Inflammatory macrophage treated with lipopolysaccharide for 1 hour (primary cell): ENCODE results near the gene ASXL1.

Source experiments
- DNase-seq, 2 donors: peaks; one replicate each; pipeline ENCODE4 v3.0.0-alpha.2; 2020 to 2022

The ASXL1 gene

GRCh38 chr20:32411955-32412706, 54.0 kb downstream of the ASXL1 start:
- DNase-seq = peak; percentile 27 to 50

- no peak for DNase-seq
Measured at GRCh38 chr20:32415494-32415893, 57.4 kb downstream of the ASXL1 start.

DNA sequence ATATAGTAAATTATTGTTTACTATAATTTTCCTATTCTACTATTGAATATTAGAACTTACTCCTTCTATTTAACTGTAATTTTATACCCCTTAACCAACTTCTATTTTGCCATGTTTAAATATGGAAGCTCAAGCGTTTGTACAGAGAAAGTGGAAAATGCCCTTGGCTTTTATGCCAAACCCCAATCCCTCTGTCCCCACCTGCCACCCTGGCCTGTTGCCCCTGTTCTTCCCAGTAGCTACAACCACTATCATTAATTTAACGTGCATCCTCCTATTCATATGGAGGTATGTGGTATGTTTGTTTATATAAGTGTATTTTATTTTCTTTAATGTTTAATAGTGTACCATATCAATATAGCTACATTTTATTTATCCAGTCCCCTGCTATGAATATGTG, 58.1 kb downstream of the ASXL1 start:
- no peak for DNase-seq

GRCh38 chr20:32418376-32418775, 60.2 kb downstream of the ASXL1 start:
- DNase-seq = peak; percentile 9 to 27

- DNase-seq = no peak
Measured at GRCh38 chr20:32421290-32421689, 63.2 kb downstream of the ASXL1 start.

- DNase-seq = no peak
Measured at GRCh38 chr20:32427996-32428395, 69.9 kb downstream of the ASXL1 start.

- no peak for DNase-seq
Measured at GRCh38 chr20:32429343-32429742, 71.2 kb downstream of the ASXL1 start.

DNA sequence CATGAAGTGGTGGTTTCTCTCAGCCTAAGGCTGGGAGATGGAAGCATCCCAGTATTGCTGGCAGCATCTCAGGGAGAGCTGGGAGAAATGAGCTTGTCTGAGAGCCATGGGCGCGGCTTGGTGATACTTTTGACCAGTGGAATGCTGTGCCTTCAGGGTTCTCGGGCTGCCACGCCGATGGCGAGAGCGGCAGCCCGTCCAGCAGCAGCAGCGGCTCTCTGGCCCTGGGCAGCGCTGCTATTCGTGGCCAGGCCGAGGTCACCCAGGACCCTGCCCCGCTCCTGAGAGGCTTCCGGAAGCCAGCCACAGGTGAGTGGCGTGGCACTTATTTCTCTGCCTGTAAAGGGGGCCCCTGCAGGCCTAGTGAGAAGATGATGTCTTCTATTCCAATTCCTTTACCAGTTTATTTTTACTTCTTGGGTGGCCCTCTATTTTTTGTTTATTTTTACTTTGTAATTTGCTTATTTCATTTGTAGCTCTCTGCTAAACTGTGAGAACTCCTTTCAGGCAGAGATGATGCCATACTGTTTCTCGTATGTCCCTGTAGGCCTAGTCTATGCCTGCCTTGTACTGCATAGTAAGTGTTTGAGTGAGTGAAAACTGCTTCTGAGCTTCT, 71.7 kb downstream of the ASXL1 start:
- DNase-seq = no peak

DNA sequence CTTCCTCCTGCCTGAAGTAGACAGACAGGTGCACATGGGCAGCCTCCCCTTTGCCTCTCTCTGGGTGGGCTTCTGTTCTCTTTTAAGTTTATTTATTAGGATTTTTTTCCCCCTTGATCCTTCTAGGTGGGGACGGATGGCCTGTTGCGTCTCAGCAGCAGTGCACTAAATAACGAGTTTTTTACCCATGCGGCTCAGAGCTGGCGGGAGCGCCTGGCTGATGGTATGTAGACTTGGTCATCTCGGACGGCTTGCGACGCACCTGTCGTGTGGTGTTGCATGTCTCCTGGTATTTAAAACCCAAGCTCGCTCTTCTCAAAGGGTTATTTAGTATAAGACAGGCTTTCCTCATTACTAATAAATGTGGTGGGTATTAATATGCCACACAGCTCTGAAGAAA, 73.3 kb downstream of the ASXL1 start:
- DNase-seq = no peak

- DNase-seq = no peak
Measured at GRCh38 chr20:32432277-32432676, 74.1 kb downstream of the ASXL1 start.

GRCh38 chr20:32433311-32434021, 75.3 kb downstream of the ASXL1 start:
- no peak for DNase-seq

DNA sequence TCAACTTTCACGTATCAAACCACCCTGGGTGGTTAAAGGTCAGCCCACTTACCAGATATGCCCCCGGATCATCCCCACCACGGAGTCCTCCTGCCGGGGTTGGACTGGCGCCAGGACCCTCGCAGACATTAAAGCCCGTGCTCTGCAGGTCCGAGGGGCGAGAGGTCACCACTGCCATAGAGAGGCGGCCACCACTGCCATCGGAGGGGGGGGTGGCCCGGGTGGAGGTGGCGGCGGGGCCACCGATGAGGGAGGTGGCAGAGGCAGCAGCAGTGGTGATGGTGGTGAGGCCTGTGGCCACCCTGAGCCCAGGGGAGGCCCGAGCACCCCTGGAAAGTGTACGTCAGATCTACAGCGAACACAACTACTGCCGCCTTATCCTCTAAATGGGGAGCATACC, 76.3 kb downstream of the ASXL1 start:
- no peak for DNase-seq

GRCh38 chr20:32435449-32436107, 77.4 kb downstream of the ASXL1 start:
- DNase-seq = no peak

GRCh38 chr20:32436142-32436861, 78.2 kb downstream of the ASXL1 start:
- no peak for DNase-seq

GRCh38 chr20:32436968-32437367, 78.8 kb downstream of the ASXL1 start:
- no peak for DNase-seq

DNA sequence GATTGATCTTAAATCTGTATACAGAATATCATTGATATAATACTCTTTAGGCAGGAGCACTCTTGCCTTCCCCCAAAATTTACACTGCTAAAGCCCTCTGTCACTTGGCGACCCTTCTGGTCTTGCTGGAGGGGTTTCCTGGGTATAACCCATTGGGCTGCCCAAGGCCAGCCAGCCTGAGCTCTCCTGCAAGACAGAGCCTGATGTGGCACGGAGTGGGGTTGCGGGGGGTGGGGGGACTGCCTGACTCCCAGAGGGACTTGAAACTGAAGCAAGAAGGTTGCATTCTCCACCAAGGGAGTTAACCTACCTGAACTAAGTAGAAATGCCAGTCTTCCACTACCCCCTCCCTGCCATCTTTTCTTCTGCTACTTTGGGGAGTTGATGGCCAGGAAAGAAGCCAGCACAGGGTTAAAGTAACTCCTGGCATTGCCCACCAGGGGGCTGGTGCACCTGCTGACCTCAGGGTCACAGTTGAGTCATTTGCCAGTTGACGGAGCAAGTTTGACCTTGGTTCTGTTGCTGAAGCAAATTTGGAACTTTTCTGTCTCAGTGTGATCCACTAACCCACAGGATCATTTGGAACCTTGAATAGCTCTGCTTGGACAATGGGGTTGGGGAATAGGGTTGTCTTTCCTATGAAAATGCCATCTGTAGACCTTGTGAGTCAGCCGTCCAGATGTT, 79.4 kb downstream of the ASXL1 start:
- DNase-seq = no peak

DNA sequence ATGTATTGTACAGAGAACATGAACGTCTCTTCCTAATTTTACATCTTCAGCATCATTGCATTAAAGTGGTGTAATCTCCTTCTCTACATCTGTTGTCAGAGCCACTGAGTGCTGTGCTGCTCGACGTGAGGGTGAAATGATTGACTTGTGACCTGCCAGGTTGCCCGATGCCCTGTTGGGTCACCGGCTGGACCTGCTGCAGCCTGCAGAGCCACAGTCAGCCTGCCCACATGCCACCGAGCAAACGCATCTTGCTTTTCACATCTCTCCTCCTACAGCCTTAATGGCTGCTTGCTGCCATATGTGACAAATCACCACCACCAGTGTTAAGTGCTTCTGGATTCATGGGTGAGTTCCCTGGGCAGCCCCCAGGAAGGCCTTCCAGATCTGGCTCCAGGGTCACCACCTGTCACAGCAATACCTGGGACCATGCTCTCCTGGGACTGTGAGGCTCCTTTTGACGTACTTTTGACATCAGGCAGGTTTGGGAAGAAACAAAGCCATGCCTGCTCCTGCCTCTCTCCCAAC, 80.3 kb downstream of the ASXL1 start:
- DNase-seq = no peak

DNA sequence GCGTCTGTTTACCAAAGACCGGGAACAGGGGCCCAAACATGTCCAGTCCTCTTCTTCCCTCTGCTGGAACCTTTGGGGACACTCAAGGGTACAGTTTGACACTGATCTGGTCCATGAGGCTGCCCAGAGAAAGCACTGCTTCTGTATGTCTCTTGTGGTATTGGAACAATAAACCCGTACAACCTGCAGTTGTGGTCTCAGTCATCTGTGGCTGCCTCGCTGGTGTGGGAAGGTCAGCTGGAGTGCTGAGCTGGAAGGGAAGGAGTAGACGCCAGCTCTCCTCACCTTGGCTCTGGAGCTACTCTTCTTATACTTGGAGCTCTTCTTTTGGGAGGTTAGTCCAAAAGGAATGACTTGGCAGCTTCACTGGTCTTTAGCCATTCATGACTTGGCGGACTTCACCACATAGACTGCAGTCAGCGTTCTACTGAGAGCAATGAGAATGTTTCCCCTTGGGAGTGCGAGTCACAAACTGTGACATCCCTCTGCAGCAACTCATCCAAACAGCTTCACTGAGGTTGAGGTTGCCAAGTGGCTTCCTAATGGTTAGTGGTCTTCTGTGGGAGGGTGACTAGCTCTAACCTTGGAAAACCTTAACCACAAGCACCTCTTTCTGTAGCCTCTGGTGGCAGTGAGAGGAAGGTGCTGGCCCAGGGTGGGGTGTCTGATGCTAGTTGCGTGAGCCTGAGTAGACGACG, 81.2 kb downstream of the ASXL1 start:
- DNase-seq = no peak

GRCh38 chr20:32440069-32440757, 82.1 kb downstream of the ASXL1 start:
- DNase-seq = no peak

DNA sequence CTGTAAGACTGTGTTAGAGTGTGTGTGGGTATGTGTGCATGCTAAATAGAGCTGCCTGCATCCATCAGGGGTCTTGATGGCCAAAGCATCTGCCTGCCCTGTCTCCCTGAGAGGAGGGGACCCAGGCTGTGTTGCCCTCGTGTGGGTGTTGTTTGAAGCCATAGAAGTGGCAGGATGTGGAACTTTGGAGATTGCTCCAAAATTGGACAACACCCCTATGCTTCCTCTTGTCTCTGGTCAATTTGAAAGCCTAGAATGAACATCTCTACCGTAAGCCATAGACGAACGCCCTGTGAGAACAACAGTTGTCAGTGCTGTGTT, 82.6 kb downstream of the ASXL1 start:
- no peak for DNase-seq

GRCh38 chr20:32441638-32442037, 83.5 kb downstream of the ASXL1 start:
- DNase-seq = no peak
